ENCODE measurements around the gene VPS4A.

The VPS4A gene

GRCh38 chr16:69366431-69366830, 55.3 kb downstream of the VPS4A start:
- no peak for DNase-seq (ENCODE audit: low spot score)

- DNase-seq (ENCODE audit: low spot score): no peak
Observed at GRCh38 chr16:69367980-69368379, 56.8 kb downstream of the VPS4A start.

GRCh38 chr16:69368866-69369265, 57.7 kb downstream of the VPS4A start:
- no peak for DNase-seq (ENCODE audit: low spot score)

GRCh38 chr16:69371564-69371963, 60.4 kb downstream of the VPS4A start:
- DNase-seq (ENCODE audit: low spot score): no peak

- DNase-seq (ENCODE audit: low spot score): no peak
Observed at GRCh38 chr16:69373019-69373418, 61.9 kb downstream of the VPS4A start.

Measured in putamen (tissue), 1 donor.